Measurements from ENCODE around the gene CFAP74. TPM values are rescaled to one million over a fixed set of nuclear protein-coding genes. Genes with fewer than 3 reads are reported as not detected.

The CFAP74 gene
- total and polyA plus RNA-seq, 2 donors (not counting 3 experiments of a cell fraction or from before 2014, with no cell fraction given) = not detected

DNA sequence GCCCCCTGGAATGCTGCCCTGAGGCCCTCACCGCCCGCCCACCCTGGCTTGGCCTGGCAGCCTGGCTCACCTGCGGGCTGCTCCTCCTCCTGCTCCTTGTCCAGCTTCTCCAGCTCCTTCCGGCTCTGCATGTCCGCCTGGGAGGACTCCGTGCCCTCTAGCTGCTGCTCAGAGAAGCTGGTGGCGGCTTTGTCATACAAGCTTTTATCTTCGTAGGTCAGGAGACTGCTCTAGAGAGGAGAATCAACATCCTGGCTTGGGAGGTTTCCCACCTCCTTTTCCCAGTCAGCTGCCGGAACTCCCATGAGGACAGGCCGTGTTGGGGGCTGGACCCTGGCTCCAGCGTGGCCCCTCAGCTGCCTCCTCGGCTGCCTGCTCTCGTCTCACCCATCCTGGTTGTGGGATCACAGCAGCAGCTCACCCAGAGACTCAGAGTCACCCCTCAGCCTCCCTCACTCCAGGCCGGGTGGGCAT lies 47.9 kb downstream of the CFAP74 start:
- ChIA-PET CTCF (interaction anchor here (2.0 kb wide), 1 partner anchor 89 kb away, joined by 9 read pairs; no protein-coding TSS in a partner anchor), POLR2A (no interaction called here)
- H3K4me2 ChIP-seq (ENCODE audit: insufficient read depth, low read length) = no peak overlapping the region
- H3K27ac ChIP-seq (ENCODE audit: insufficient read depth, low read depth, low read length) = no peak overlapping the region
- no peaks in the 10 kb centered on the region for H3K36me3 ChIP-seq (ENCODE audit: control insufficient read depth in 2 of 2, extremely low read depth in 1 of 2, insufficient read depth in 2 of 2, low read length in 2 of 2)
- H3K79me2 ChIP-seq (ENCODE audit: control insufficient read depth, insufficient read depth, low read length) = no peaks in the 10 kb centered on the region
- DNase-seq (ENCODE audit: low read depth, low spot score) (no peak), FAIRE-seq (no peak)
- TF ChIP-seq FOS (IDR thresholded peaks at IDR 0.05; ENCODE audit: borderline replicate concordance, insufficient read depth, low read length) = no peak
- TF ChIP-seq MYC (IDR thresholded peaks at IDR 0.05; ENCODE audit: low read depth, low read length) = no peak
- no peak for TF ChIP-seq POLR2A (IDR thresholded peaks at IDR 0.05; ENCODE audit: low read depth, low read length)
- TF ChIP-seq, protein P1, sequence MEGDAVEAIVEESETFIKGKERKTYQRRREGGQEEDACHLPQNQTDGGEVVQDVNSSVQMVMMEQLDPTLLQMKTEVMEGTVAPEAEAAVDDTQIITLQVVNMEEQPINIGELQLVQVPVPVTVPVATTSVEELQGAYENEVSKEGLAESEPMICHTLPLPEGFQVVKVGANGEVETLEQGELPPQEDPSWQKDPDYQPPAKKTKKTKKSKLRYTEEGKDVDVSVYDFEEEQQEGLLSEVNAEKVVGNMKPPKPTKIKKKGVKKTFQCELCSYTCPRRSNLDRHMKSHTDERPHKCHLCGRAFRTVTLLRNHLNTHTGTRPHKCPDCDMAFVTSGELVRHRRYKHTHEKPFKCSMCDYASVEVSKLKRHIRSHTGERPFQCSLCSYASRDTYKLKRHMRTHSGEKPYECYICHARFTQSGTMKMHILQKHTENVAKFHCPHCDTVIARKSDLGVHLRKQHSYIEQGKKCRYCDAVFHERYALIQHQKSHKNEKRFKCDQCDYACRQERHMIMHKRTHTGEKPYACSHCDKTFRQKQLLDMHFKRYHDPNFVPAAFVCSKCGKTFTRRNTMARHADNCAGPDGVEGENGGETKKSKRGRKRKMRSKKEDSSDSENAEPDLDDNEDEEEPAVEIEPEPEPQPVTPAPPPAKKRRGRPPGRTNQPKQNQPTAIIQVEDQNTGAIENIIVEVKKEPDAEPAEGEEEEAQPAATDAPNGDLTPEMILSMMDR (IDR thresholded peaks at IDR 0.05; ENCODE audit: extremely low read depth in 1 of 2, insufficient read depth in 1 of 2, low read depth in 1 of 2, low read length in 2 of 2) = no peak
- TF ChIP-seq POLR2AphosphoS5 (IDR thresholded peaks at IDR 0.05; ENCODE audit: insufficient read depth, low read depth, low read length) = no peak
- TF ChIP-seq EZH2 (IDR thresholded peaks at IDR 0.05; ENCODE audit: borderline replicate concordance, low read depth, low read length, severe bottlenecking) = no peak
- TF ChIP-seq GATA2 (IDR thresholded peaks at IDR 0.05; ENCODE audit: insufficient read depth, insufficient read length, low read depth, low read length) = no peak
- TF ChIP-seq, protein P2, sequence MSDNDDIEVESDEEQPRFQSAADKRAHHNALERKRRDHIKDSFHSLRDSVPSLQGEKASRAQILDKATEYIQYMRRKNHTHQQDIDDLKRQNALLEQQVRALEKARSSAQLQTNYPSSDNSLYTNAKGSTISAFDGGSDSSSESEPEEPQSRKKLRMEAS (IDR thresholded peaks at IDR 0.05; ENCODE audit: insufficient read depth, insufficient read length) = no peak
- no peak for TF ChIP-seq JUN (IDR thresholded peaks at IDR 0.05; ENCODE audit: borderline replicate concordance, insufficient read depth, insufficient read length, low read depth)
- no peak overlapping the region for H3K9ac ChIP-seq (replicated peaks; ENCODE audit: extremely low read depth, insufficient read depth, low read length)
- dilution Hi-C loops (cut with MboI; ENCODE audit: extremely low pct_ligation_motif_present, low sequenced_read_pairs) = no loop called here
- no peaks in the 10 kb centered on the region for H3K4me1 ChIP-seq (ENCODE audit: control insufficient read depth, extremely low read depth, insufficient read depth, low read length)
- no TSS peak for BruUV-seq (replicated peaks)
- peaks cover 0 to 2% of the 10 kb centered on the region in 2 experiments for H3K27me3 ChIP-seq (ENCODE audit: control insufficient read depth in 2 of 2, insufficient read depth in 2 of 2, low read length in 2 of 2)
- no peaks in the 10 kb centered on the region for H3K9me3 ChIP-seq (replicated peaks; ENCODE audit: control insufficient read depth, insufficient read depth, low read length)
- H2AFZ ChIP-seq (ENCODE audit: low read depth, low read length) = no peak overlapping the region
- no peaks in the 10 kb centered on the region for H4K20me1 ChIP-seq (replicated peaks; ENCODE audit: control insufficient read depth, extremely low read depth, insufficient read depth, low read length)
- intact Hi-C loops (cut with micrococcal nuclease) = no loop called here
- H3K4me3 ChIP-seq (replicated peaks in 1 of 3; ENCODE audit: insufficient read depth in 1 of 3, low read depth in 1 of 3, low read length in 3 of 3) = no peak overlapping the region
- H3K9me1 ChIP-seq (replicated peaks; ENCODE audit: control insufficient read depth, extremely low read depth, insufficient read depth, low read length) = no peaks in the 10 kb centered on the region

Measured in endothelial cell of umbilical vein (primary cell).